ENCODE measurements around the gene ZSCAN1.
"Not testable (repeated sequence)": the region's sequence is repeated elsewhere in the genome, so short reads cannot be mapped to it uniquely, and the experiment has no call there.

The ZSCAN1 gene, protein sequence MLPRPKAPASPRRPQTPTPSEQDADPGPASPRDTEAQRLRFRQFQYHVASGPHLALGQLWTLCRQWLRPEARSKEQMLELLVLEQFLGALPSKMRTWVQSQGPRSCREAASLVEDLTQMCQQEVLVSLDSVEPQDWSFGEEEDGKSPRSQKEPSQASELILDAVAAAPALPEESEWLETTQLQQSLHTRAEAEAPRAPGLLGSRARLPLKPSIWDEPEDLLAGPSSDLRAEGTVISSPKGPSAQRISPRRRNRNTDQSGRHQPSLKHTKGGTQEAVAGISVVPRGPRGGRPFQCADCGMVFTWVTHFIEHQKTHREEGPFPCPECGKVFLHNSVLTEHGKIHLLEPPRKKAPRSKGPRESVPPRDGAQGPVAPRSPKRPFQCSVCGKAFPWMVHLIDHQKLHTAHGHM

DNA sequence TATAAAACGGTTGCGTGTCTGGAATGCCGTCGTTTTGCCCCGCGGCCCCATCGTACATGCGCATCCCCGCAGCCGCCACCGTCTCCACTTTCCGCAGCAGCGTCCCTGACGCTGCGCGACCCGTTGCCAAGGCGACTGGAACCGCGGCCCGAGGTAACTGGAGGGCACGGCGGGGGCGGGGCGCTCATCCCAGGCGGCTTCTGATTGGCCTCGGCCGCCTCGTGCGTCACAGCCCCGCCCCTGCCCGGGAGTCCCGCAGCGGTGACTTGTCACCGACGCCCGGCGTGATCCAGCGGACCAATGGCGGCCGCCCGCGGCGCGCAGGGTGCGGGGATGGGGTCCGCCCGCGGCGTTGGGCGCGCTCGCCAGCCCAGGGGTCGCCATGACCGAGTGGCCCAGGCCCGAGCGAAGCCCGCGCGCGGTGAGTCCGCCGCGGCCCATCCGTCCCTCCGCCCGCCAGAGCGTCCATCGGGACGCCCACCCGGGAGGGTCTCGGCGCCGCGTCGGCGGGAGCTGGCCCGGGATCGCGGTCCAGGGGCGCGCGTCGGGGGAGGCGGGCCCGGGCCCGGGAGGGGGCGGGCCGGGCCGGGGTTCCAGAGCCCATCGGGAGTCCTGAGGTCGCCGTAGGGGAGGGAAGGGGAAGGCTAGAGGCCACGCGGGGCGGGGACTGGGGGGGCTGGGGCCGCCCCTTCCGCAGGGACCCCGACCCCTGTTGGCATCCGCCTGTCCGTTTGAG is at the start of gene ZSCAN1:
ZSCAN1 (plus strand) TSS at position 285 of the 736 bp plus-strand sequence. CDS start 3,812 bp downstream, outside the sequence.
- no peak for DNase-seq (ENCODE audit: low read depth)

DNA sequence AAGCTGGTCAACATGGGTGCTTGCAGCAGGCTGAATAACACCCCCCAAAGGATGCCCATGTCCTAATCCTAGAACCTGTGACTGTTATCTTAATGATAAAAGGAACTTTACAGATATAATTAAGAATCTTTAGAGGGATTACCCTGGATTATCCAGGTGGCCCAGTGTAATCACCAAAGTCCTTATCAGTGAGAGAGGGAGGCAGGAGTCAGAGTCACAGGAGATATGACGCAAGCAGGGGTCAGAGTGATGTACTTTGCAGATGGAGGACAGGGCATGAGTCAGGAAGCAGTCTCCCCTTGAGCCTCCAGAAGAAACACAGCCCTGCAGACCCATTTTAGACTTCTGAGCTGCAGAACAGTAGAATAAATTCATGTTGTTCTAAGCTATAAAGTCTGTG is 41.0 kb upstream of the ZSCAN1 start:
- DNase-seq (ENCODE audit: low read depth), result no peak

DNA sequence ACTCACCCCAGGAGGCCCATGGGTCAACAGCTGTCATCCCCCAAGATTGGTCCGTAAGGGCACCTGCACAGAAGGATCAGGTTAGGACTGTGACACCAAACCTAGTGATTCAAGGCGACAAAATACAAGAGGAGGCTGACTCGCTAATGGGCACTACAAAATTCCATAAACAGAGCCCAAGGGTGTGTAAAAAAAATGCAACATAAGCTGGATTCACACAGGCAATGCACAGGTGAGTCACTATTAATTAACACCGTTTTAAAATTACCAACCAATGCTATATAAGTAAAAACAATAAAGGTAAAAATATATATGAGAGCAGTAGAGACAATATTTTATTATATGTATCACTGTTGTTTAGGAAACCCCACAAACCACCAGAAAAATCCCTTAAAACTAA is 33.1 kb upstream of the ZSCAN1 start:
- no peak for DNase-seq (ENCODE audit: low read depth)

DNA sequence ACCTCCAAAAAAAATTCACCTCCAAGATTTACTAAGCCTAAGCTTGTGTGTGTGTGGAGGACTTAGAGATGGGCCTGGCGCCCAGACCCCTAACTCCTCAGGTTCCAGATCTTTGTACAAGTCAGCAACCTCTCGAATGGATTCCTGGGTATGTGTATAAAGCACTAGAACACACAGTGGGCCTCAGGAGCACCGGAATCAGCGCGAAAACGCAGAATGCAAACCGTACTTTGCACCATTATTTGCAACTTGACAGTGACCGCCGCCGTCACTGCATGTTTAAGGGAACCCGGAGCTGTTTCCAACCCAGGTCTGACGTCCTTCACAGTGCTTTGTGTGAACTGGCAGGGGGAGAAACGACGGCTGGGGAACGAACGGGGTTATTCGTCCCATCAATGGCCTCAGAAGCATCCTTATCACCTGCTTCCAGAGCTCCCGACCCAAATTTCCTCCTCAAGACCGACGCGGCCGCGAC is 31.9 kb upstream of the ZSCAN1 start:
- DNase-seq (ENCODE audit: low read depth), result no peak

DNA sequence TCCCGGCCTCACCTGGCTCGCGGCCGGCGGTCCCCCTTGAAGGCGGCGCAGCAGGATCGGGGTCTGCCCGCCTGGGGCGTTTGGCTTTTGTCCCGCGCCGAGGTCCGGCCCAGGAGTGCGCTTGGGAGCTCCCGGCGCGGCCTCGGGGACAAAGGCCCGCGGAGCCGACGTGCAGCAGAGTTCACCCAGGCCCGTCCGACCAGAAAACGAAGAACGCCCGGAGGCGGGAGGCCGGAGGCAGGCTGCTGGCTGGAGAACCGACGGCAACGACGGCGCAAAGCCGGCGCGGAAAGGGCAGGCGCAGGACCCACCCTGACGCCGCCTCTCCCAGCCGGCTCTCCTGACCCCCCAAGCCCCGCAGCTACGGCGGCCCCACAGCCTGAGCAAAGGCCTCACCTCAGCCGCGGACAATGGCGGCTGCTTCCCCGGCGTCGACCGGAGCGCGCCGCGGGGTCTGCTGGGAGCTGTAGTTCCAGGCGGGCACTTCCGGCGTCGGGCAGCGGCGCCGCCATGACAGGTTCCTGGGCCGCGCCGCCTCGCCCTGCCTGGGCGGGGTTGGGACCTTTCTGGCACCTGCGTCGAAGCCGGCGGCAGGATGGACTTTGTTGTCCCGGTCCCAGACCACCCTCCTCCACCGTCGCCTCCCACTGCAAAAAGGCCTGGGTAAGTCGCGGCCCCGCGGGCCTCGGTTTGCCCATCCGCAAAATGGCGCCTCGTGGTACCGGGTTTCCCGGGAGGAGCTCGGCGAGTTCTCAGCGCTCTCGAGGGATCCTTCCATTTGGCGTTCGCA is 31.2 kb upstream of the ZSCAN1 start, which contains the start of gene ZNF606:
ZNF606 (minus strand) TSS at position 437 of the 790 bp plus-strand sequence. CDS start 1,501 bp downstream, outside the sequence.
- DNase-seq (ENCODE audit: low read depth), result peak; percentile 71

DNA sequence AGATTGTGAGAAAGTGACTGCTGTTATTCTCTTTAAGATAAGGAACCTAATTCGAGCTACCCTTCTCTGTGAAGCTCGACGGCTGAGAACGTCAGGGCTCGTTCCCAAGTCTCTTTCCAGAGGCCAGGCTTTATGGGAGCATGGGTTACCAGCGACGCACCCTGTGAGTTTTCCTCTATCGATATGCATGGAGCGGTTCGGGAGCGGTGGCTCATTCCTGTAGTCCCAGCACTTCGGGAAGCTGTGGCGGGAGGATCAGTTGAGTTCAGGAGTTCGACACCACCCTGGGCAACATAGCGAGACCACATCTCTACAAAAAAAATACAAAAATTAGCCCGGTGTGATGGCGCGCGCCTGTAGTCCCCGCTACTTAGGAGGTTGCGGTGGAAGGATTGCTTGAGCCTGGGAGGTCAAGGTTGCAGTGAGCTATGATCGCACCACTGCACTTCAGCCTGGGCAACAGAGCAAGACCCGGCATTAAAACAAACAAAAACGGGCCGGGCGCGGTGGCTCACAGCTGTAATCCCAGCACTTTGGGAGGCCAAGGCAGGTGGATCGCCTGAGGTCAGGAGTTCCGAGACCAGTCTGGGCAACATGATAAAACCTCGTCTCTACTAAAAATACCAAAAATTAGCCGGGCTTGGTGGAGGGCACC is 30.5 kb upstream of the ZSCAN1 start:
- DNase-seq (ENCODE audit: low read depth), result no peak

DNA sequence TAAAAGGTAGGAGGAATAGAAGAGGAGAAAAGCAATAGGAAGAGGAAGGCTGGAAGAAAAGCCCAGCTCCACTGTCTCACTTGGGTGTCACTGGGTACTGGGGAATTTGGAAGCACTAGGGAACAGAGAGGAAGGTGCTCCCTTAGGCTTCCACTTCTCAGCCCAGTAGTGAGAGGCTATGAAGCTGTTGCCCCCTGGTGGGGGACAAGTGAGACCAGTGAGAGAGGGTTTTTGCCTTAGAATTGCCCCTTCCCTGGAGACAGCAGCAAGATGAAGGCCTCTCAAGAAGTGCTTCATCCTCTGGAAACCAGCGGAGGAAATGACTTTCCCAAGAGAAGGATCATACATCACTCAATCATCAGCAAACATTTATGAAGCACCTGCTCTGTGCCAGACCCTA is 26.5 kb upstream of the ZSCAN1 start:
- DNase-seq (ENCODE audit: low read depth), result no peak

DNA sequence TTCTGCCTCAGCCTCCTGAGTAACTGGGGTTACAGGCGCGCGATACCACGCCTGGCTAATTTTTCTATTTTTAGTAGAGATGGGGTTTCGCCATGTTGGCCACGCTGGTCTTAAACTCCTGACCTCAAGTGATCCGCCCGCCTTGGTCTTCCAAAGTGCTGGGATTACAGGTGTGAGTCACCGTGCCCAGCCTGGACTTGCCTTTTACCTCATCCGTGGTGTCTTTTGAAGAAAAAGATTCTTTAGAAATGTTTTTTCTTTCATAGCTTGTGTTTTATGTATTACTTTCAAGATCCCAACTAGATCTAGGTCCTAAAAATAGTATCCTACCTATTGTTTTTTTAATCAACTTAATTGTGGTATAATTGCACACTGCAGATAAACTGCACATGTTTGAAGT is 24.9 kb upstream of the ZSCAN1 start:
- DNase-seq (ENCODE audit: low read depth), result not testable (repeated sequence)

DNA sequence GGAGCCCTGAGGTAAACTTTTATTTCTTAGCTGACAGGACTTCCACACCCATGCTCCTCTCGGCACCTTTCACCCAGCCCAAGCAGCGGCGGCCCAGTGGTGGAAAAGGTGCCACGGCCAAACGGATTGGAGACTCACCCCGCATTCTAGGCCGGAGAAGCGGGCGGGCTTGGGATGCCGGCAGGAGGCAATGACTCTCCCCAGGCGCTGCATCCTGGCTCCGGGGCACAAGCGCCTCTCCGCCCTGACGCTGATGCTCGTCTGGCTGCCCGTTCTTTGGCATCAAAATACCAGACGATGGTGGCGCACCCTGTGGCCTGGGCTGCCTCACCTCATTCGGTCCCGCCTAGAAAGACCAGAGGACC is 24.5 kb upstream of the ZSCAN1 start:
- DNase-seq (ENCODE audit: low read depth), result no peak

DNA sequence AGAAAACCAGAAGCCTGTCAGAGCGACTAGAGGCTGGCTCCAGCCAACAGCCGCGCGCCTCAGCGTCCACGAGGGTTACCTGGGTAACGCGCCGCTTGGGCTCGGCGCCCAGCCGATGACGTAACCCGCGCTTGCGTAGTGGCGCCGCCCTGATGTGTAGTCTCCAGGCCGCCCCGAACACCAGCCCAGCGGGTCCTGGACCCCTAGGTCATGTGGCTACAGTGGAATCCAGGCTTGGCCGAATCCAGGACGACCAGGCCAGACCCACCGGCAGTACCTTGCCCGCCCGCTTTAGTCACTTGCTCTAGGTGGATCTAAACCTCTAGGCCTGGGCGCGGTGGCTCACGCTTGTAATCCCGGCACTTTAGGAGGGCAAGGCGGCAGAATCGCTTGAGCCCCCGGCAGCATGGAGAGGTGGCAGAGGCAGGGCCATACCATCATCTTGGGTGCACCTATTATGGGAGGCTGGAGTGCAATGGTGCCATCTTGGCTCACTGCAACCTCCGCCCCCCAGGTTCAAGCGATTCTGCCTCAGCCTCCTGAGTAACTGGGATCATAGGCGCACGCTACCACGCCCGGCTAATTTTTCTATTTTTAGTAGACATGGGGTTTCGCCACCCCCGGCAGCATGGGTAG is 24.0 kb upstream of the ZSCAN1 start:
- DNase-seq (ENCODE audit: low read depth), result no peak

DNA sequence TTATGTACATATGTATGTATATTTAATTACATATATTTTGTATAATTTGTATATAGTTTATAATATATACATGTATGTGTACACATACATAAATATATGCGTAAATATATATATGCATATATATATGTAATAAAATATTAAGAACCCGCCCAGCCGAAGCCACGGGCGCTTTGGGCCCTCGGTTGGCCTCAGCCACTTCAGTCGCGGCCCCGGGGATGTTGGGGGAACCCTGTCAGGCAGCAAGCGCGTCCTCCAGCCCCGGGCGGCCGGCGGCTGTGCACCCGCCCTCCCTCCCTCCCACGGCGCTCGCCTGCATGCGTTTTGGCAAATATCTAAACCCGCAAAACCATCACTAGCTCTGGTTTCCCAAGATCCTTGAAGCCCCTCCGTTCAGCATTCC is 23.3 kb upstream of the ZSCAN1 start:
- no peak for DNase-seq (ENCODE audit: low read depth)

DNA sequence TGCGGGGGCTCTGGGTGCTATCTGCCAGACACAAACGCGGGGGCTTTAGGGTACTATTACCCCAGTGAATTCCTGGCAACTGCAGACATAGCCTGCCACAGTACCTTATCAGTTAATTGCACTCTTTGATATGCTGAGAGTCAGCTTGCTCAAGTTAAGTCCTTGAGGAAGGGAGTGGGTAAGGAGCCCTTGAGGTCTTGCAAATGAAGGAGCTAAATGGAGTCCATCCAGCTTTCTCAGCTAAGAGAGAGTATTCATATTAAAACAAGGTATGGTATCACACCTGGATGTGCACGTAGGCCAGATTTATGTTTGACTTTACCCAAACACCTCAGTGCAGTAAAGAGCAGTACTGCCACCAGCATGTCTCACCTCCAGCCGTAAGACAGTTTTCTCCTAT is 19.7 kb upstream of the ZSCAN1 start:
- DNase-seq (ENCODE audit: low read depth), result no peak

DNA sequence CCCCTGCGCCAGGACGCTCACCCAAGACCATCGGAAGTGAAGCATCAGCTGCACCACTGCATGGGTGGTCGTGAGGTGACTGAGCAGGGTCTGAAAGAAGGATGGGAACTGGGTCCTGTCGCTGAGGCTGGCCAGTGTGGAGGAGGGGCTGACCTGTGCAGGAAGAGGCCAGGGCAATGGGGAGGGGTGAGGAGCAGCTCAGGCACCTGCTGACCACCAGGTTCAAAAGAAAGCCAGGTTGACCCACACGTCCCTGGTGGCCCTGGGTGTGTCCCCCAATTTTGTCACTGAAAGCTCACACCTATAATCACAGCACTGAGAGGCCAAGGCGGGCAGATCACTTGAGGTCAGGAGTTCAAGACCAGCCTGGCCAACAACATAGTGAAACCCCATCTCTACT is 13.7 kb upstream of the ZSCAN1 start:
- no peak for DNase-seq (ENCODE audit: low read depth)

DNA sequence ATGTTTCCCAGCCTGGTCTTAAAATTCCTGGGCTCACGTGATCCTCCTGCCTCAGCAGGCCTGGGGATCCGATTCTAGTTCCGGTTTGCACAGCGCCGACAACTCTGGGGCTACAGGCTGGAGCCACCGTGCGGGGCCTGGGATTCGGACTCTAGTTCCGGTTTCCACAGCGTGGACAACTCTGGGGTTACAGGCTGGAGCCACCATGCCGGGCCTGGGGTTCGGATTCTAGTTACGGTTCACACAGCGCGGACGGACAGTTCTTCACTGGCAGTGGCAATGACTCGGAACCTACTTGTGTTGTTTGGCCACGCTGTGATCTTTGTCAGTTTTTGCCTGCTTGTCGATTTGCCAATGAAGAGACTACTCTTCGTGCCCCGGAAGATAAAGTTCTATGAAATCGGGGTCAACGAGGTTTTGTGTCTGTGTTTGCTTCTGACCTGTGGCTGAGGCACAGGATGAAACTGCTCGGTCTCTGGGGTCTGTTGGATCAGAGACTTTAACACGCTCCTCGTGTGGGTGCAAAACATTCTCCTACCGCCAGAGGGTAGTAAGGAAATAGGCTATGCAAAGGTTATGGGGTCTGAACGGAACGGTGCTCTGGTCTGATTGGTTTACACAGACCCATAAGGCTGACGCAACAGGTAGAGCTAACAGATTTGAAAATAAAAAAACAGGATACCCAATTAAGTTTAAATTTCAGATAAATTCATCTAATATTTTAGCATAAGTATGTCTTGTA is 12.1 kb upstream of the ZSCAN1 start:
- DNase-seq (ENCODE audit: low read depth), result no peak

DNA sequence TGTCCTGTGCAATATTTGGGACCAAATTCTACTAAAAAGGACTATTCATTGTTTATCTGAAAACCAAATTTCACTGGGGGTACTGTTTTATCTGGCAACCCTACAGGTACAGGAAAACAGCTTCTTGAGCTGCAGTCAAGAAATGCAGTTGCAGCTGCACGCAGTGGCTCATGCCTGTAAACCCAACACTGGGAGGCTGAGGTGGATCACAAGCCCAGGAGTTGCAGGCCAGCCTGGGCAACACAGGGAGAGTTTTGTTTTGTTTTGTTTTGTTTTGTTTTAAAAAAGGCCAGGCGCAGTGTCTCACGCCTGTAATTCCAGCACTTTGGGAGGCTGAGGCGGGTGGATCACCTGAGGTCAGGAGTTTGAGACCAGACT is 11.6 kb upstream of the ZSCAN1 start:
- no peak for DNase-seq (ENCODE audit: low read depth)

DNA sequence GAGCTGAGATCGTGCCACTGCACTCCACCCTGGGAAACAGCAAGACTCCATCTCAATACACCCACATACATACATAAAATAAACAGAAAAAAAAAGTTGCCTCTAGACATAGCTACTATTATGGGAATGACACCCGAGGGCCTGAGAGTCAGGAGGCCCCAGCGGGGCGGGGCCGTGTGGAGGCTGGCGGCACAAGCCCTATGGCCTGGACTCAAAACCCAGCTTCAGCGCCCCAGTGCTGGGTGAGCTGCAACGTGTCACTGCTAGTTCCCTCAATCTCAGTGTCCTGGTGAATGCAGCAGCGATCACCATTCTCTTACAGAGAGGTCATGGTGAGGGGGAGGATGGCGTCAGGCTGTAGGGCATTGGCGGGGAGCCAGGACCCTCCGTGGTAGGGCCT is 9.2 kb upstream of the ZSCAN1 start:
- DNase-seq (ENCODE audit: low read depth), result no peak

DNA sequence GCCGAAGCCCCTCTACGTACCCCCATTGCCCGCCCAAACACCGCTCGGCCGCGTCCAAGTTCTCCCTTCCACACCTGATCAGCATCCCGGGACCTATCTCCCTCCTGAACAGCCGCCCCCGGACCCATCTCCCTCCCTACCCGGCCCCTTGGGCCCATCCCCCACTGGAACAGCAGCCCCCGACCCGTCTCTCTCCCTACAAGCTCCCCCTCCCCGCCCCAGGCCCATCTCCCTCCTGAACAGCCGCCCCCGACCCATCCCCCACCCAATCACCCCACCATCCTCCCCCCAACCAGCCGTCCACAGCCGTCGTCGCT is 610 bp downstream of the ZSCAN1 start:
- no peak for DNase-seq (ENCODE audit: low read depth)

DNA sequence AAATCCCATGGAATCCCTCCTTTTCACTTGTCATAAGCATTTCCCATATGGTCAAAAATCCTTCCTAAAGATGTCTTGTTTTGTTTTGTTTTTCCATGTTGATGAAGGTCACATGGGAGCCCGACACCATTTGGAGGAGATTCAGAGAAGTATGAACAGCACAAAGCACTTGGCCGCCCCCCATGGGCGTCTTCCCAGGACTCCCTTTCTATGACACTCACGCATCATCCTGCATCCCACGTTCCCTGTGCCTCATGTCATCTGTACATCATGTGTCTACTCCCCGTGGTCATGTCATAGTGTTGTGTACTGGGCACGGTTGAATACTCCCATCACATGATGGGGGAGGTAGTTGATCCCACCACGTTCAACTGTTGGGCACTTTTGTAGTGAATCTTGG is 2.0 kb downstream of the ZSCAN1 start:
- DNase-seq (ENCODE audit: low read depth), result no peak

DNA sequence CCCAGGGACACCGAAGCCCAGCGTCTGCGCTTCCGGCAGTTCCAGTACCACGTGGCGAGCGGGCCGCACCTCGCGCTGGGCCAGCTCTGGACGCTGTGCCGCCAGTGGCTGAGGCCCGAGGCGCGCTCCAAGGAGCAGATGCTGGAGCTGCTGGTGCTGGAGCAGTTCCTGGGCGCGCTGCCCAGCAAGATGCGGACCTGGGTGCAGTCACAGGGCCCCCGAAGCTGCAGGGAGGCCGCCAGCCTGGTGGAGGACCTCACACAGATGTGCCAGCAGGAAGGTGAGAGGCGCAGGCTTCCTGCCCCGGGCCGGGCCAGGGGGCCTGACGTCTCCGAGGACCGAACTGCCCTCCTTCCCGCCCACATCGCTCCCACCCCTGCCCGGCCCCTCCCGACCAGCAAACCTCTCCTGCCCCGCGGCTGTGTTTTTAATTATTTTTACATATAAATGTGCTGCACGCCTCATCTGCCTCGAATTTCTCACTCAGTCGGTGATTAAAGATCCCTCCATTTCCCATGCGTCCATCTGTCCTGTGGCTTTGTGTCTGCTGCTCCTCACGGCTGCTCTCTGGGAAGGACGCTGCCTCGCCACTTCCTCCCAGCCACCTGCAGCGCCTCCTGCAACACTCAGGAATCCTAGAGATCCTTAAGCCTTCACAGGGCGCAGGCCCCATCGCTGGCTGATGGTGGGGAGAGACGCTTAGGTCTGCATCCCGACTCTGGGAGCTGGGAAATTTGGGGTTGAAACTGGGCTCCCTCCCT is 4.3 kb downstream of the ZSCAN1 start:
- DNase-seq (ENCODE audit: low read depth), result no peak

DNA sequence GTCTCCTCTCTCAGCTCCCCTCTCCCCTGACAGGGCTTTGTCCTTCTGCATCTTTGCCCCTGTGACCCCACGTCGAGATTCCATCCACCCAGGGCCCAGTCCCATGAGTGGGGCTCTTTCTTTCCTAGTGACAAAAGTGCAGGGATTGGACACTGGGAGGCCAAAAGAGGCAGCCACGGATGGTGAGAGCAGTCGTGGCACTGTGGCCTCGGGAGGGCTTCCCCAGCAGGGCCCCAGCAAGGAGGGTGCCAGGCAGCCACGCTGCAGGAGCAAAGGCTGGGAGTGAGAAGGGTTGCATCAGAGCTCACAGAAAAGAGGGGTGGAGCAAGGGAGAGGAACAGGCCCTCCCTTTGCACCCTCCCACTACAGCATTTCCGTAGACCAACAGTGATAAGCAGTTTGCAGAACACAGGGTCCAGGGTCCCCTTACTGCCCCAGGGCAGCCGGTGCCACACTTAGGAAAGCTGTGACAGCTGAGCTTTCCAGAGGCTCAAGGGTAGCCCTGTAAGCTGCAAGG is 4.9 kb downstream of the ZSCAN1 start:
- DNase-seq (ENCODE audit: low read depth), result no peak

Data from T-helper 22 cell (primary cell).